Keratinocyte (primary cell): ENCODE results near the gene LRIG1. TPM values are rescaled to one million over a fixed set of nuclear protein-coding genes. Genes with fewer than 3 reads are reported as not detected.

Experiments used
- DNase-seq: peaks from one replicate; pipeline ENCODE4 v3.0.0-alpha.2; 2011; ENCODE audit warnings: low read depth, missing footprints, low spot score
- FAIRE-seq: peaks from 2 replicates; lab custom pipeline; 2011; peaks lifted over from hg19 to GRCh38; lab: Jason Lieb, UNC
- H2AFZ ChIP-seq: 2 replicates; pipeline ENCODE4 v1.6.0; 2012; ENCODE audit warnings: low read length, control low read depth, inconsistent platforms; ENCODE audit not compliant: control insufficient read depth
- H3K27ac ChIP-seq: 2 replicates; pipeline ENCODE4 v1.5.1; 2011; ENCODE audit warnings: low read length; ENCODE audit not compliant: control insufficient read depth, insufficient read depth
- H3K27me3 ChIP-seq: 3 replicates; pipeline ENCODE4 v1.6.0; 2011; ENCODE audit warnings: low read length; ENCODE audit not compliant: control insufficient read depth, insufficient read depth; ENCODE audit errors: extremely low read depth
- H3K36me3 ChIP-seq, 2 experiments: 2 replicates in 1 of 2; 3 replicates in 1 of 2; pipeline ENCODE4 v1.5.1; 2011; ENCODE audit warnings: low read length in 2 of 2, mild to moderate bottlenecking in 1 of 2; ENCODE audit not compliant: control insufficient read depth in 2 of 2, insufficient read depth in 2 of 2; ENCODE audit errors: extremely low read depth in 1 of 2
- H3K4me1 ChIP-seq: 3 replicates; pipeline ENCODE4 v1.5.1; 2011; ENCODE audit warnings: low read length; ENCODE audit not compliant: control insufficient read depth, insufficient read depth; ENCODE audit errors: extremely low read depth
- H3K4me2 ChIP-seq: 3 replicates; pipeline ENCODE4 v1.6.0; 2011; ENCODE audit warnings: low read depth, low read length; ENCODE audit not compliant: control insufficient read depth, insufficient read depth; ENCODE audit errors: extremely low read depth
- H3K4me3 ChIP-seq, 3 experiments: fragments of 200-600 bp in 1 of 3; sonication (generic) in 1 of 3; 2 replicates in 2 of 3; 3 replicates in 1 of 3; pipeline ENCODE4 v1.5.1; 2011 to 2016; ENCODE audit warnings: low read length in 3 of 3, mild to moderate bottlenecking in 3 of 3, control low read depth in 2 of 3, inconsistent platforms in 1 of 3, low read depth in 1 of 3, mixed read lengths in 1 of 3, mixed run types in 1 of 3, moderate library complexity in 1 of 3; ENCODE audit not compliant: control insufficient read depth in 2 of 3, insufficient read depth in 2 of 3; ENCODE audit errors: extremely low read depth in 1 of 3
- H3K79me2 ChIP-seq: 2 replicates; pipeline ENCODE4 v1.6.0; 2012; ENCODE audit warnings: low read length; ENCODE audit not compliant: control insufficient read depth, insufficient read depth
- H3K9ac ChIP-seq: 3 replicates; pipeline ENCODE4 v1.6.0; 2011; ENCODE audit warnings: low read length; ENCODE audit not compliant: control insufficient read depth, insufficient read depth; ENCODE audit errors: extremely low read depth
- H3K9me1 ChIP-seq: 3 replicates; pipeline ENCODE4 v1.6.0; 2011; ENCODE audit warnings: low read length; ENCODE audit not compliant: control insufficient read depth, insufficient read depth; ENCODE audit errors: extremely low read depth
- H3K9me3 ChIP-seq: 2 replicates; pipeline ENCODE4 v1.5.1; 2012; ENCODE audit warnings: low read depth, low read length; ENCODE audit not compliant: control insufficient read depth
- H4K20me1 ChIP-seq: 3 replicates; pipeline ENCODE4 v1.6.0; 2011; ENCODE audit warnings: low read length; ENCODE audit not compliant: control insufficient read depth, insufficient read depth; ENCODE audit errors: extremely low read depth
- CTCF ChIP-seq, 3 experiments: IDR thresholded peaks in 1 of 3; conservative IDR thresholded peaks in 1 of 3; optimal IDR thresholded peaks in 1 of 3; 2 replicates in 2 of 3; 3 replicates in 1 of 3; pipeline versions ENCODE3 to v1.5.1; 2011; ENCODE audit warnings: low read length in 3 of 3, mild to moderate bottlenecking in 3 of 3, moderate library complexity in 2 of 3, control low read depth in 1 of 3, inconsistent platforms in 1 of 3; ENCODE audit not compliant: insufficient read depth in 2 of 3; ENCODE audit errors: extremely low read depth in 1 of 3
- EZH2 ChIP-seq: IDR thresholded peaks from one replicate; pipeline ENCODE4 v1.6.1; 2012; ENCODE audit warnings: inconsistent platforms, mild to moderate bottlenecking, low read length, moderate library complexity
- dilution Hi-C: fragments of 300-500 bp; cut with MboI; formaldehyde crosslinking; loops from one replicate; pipeline ENCODE4 v1.7.0; 2020; ENCODE audit warnings: low sequenced_read_pairs; ENCODE audit not compliant: extremely low pct_ligation_motif_present
- polyA plus RNA-seq, 5 experiments: library from polyadenylated mRNA; depleted of rRNA in 3 of 5; stranded (reverse) in 3 of 5; stranded (forward) in 1 of 5; unstranded in 1 of 5; fragments of >200 nt; gene quantifications; 1 replicate in 1 of 5; 2 replicates in 3 of 5; 3 replicates in 1 of 5; pipeline versions ENCODE4 v1.2.1 to v1.2.3, GENCODE V29; 2011 to 2012; ENCODE audit warnings: missing spikeins in 2 of 5, low read depth in 1 of 5, low replicate concordance in 1 of 5

LRIG1 gene
- polyA plus RNA-seq, 1 donor (not counting 4 experiments of a cell fraction or from before 2014, with no cell fraction given) = 17.2 TPM

GRCh38 chr3:66473181-66473580 is 27.6 kb downstream of the LRIG1 start:
- no peak for DNase-seq
- Histone ChIP-seq H3K79me2 (peaks cover 53% of the 10 kb centered on the region), H3K4me2 (peak overlapping the region; percentile 54), H3K9ac (peak overlapping the region; percentile 64), H2AFZ (no peak overlapping the region), H3K36me3 (no peaks in the 10 kb centered on the region), H3K4me1 (peaks cover 36% of the 10 kb centered on the region), H4K20me1 (no peaks in the 10 kb centered on the region), H3K27ac (peak overlapping the region; percentile 68), H3K27me3 (no peaks in the 10 kb centered on the region), H3K4me3 (peak overlapping the region in 1 of 3 experiments; percentile 41), H3K9me1 (peaks cover 3% of the 10 kb centered on the region), H3K9me3 (no peaks in the 10 kb centered on the region)
- dilution Hi-C loops = no loop called here
- FAIRE-seq = no peak
- TF ChIP-seq EZH2 (no peak), CTCF (optimal IDR thresholded peaks at IDR 0.05 in 1 of 3, IDR thresholded peaks at IDR 0.05 in 1 of 3, conservative IDR thresholded peaks at IDR 0.05 in 1 of 3; ENCODE audit: extremely low read depth in 1 of 3, insufficient read depth in 2 of 3, low read length in 3 of 3) (no peak)

GRCh38 chr3:66472313-66473134 is 28.3 kb downstream of the LRIG1 start:
- peaks cover 52% of the 10 kb centered on the region for H3K79me2 ChIP-seq
- peaks cover 39% of the 10 kb centered on the region for H3K4me1 ChIP-seq
- DNase-seq (peak; percentile 77), FAIRE-seq (peak; percentile 93)
- dilution Hi-C loops = no loop called here
- peak overlapping the region; percentile 68 for H3K27ac ChIP-seq
- H3K9me1 ChIP-seq = peaks cover 3% of the 10 kb centered on the region
- H4K20me1 ChIP-seq = no peaks in the 10 kb centered on the region
- peak overlapping the region; percentile 0 for H2AFZ ChIP-seq
- H3K4me2 ChIP-seq = peak overlapping the region; percentile 54
- no peak for TF ChIP-seq EZH2
- TF ChIP-seq CTCF (optimal IDR thresholded peaks at IDR 0.05 in 1 of 3, IDR thresholded peaks at IDR 0.05 in 1 of 3, conservative IDR thresholded peaks at IDR 0.05 in 1 of 3; ENCODE audit: extremely low read depth in 1 of 3, insufficient read depth in 2 of 3, low read length in 3 of 3) = no peak
- H3K9me3 ChIP-seq = no peaks in the 10 kb centered on the region
- H3K36me3 ChIP-seq = no peaks in the 10 kb centered on the region
- H3K9ac ChIP-seq = peak overlapping the region; percentile 64
- H3K27me3 ChIP-seq = no peaks in the 10 kb centered on the region
- peak overlapping the region in 1 of 3 experiments; percentile 41 for H3K4me3 ChIP-seq
